A549 (cell line): ENCODE measurements around the gene ADCY2. TPM values are rescaled to one million over a fixed set of nuclear protein-coding genes. Genes with fewer than 3 reads are reported as not detected.

Experiments used
- ATAC-seq, 2 experiments: fragments of 200-7000 bp in 1 of 2; fragments of >200 bp in 1 of 2; cut with Nextera tagmentation in 1 of 2; cut with Tn5 transposase in 1 of 2; 3 replicates each; pipeline versions ENCODE4 v1.8.0 to v1.9.1; 2018 to 2020; ENCODE audit warnings: mild to moderate bottlenecking in 1 of 2, moderate library complexity in 1 of 2
- CTCF ChIA-PET: fragments of 300-600 bp; sonication (Branson Sonifier 250); formaldehyde crosslinking; extraction: SDS; loops from one replicate; lab custom pipeline; 2021; ENCODE audit warnings: antibody characterized with exemption, inconsistent platforms; lab: Yijun Ruan, JAX
- POLR2A ChIA-PET: fragments of 350-600 bp; formaldehyde crosslinking; extraction: SDS; loops from one replicate; lab custom pipeline; 2021; ENCODE audit warnings: antibody characterized with exemption, inconsistent platforms; lab: Yijun Ruan, JAX
- DNase-seq, 2 experiments: peaks; one replicate each; pipeline versions ENCODE4 v3.0.0 to v3.0.0-alpha.2; 2011 to 2016; ENCODE audit warnings: low read depth in 1 of 2, low spot score in 1 of 2
- FAIRE-seq: peaks from 2 replicates; lab custom pipeline; 2011; peaks lifted over from hg19 to GRCh38; lab: Jason Lieb, UNC
- H3K27ac ChIP-seq, 2 experiments: fragments of >200 bp; sonication (Bioruptor Twin); formaldehyde crosslinking; 3 replicates each; pipeline ENCODE4 v1.5.1; 2016 to 2017
- H3K4me1 ChIP-seq: fragments of >200 bp; sonication (Bioruptor Twin); formaldehyde crosslinking; 3 replicates; pipeline ENCODE4 v1.6.1; 2016
- H3K4me2 ChIP-seq: fragments of >200 bp; sonication (Bioruptor Twin); formaldehyde crosslinking; 3 replicates; pipeline ENCODE4 v1.6.1; 2016
- H3K4me3 ChIP-seq: fragments of >200 bp; sonication (Bioruptor Twin); formaldehyde crosslinking; 3 replicates; pipeline ENCODE4 v1.5.1; 2016
- H3K9me3 ChIP-seq: fragments of >200 bp; sonication (Bioruptor Twin); formaldehyde crosslinking; 3 replicates; pipeline ENCODE4 v1.6.1; 2016
- CEBPB ChIP-seq, 2 experiments: fragments of >200 bp in 1 of 2; sonication (Bioruptor Twin) in 1 of 2; formaldehyde crosslinking in 1 of 2; IDR thresholded peaks; 2 replicates each; pipeline ENCODE4 v1.6.1; 2012 to 2016
- FOXS1 ChIP-seq: fragments of 250-450 bp; sonication (Bioruptor Pico); IDR thresholded peaks from 2 replicates; pipeline ENCODE4 v1.5.0; 2020; ENCODE audit warnings: mild to moderate bottlenecking, moderate library complexity
- GATA3 ChIP-seq: IDR thresholded peaks from 2 replicates; pipeline ENCODE4 v1.6.1; 2012; ENCODE audit warnings: borderline replicate concordance
- HDAC2 ChIP-seq: fragments of 200-600 bp; sonication (generic); IDR thresholded peaks from 2 replicates; pipeline ENCODE4 v1.6.1; 2016
- HOXB13 ChIP-seq: fragments of 250-450 bp; sonication (Bioruptor Pico); IDR thresholded peaks from 2 replicates; pipeline ENCODE4 v1.5.0; 2020; ENCODE audit warnings: low read depth, mild to moderate bottlenecking, moderate library complexity
- HOXB5 ChIP-seq: fragments of 250-450 bp; sonication (Bioruptor Pico); IDR thresholded peaks from 2 replicates; pipeline ENCODE4 v1.5.0; 2020; ENCODE audit warnings: mild to moderate bottlenecking, moderate library complexity
- KDM1A ChIP-seq: fragments of 200-600 bp; sonication (generic); IDR thresholded peaks from 2 replicates; pipeline ENCODE4 v1.6.1; 2016; ENCODE audit warnings: low read depth, mild to moderate bottlenecking
- MAFK ChIP-seq: fragments of 450-650 bp; IDR thresholded peaks from 2 replicates; pipeline ENCODE4 v1.6.1; 2014; ENCODE audit not compliant: partially characterized antibody
- MAZ ChIP-seq: fragments of 150-350 bp; IDR thresholded peaks from 2 replicates; pipeline ENCODE4 v1.6.1; 2014; ENCODE audit warnings: antibody characterized with exemption, low read depth, low read length, borderline replicate concordance
- NFE2L2 ChIP-seq: fragments of 150-350 bp; conservative IDR thresholded peaks from 2 replicates; pipeline ENCODE4 v1.6.1; 2014; ENCODE audit warnings: low read length
- NPAS2 ChIP-seq: fragments of 250-450 bp; sonication (Bioruptor Pico); IDR thresholded peaks from 2 replicates; pipeline ENCODE4 v1.8.0; 2022; ENCODE audit warnings: mild to moderate bottlenecking, moderate library complexity, borderline replicate concordance
- NR3C1 ChIP-seq: fragments of >200 bp; sonication (Bioruptor Twin); formaldehyde crosslinking; IDR thresholded peaks from 3 replicates; pipeline ENCODE4 v1.6.1; 2017
- PHF8 ChIP-seq: fragments of 200-600 bp; sonication (generic); IDR thresholded peaks from 2 replicates; pipeline ENCODE4 v1.6.1; 2016; ENCODE audit warnings: low read depth, mild to moderate bottlenecking, antibody characterized with exemption, moderate library complexity, borderline replicate concordance
- POLR2A ChIP-seq: IDR thresholded peaks from 2 replicates; pipeline ENCODE4 v1.6.1; 2012; ENCODE audit warnings: mild to moderate bottlenecking, low read length
- POLR2AphosphoS2 ChIP-seq: conservative IDR thresholded peaks from 2 replicates; pipeline ENCODE4 v1.6.1; 2012; ENCODE audit warnings: low read length, improper control_type of control experiment, inconsistent platforms
- TFCP2L1 ChIP-seq: fragments of 250-450 bp; sonication (Bioruptor Pico); IDR thresholded peaks from 2 replicates; pipeline ENCODE4 v1.5.0; 2021; ENCODE audit warnings: mild to moderate bottlenecking
- ZC3H11A ChIP-seq: fragments of 450-650 bp; IDR thresholded peaks from 2 replicates; pipeline ENCODE4 v1.6.1; 2014; ENCODE audit warnings: antibody characterized with exemption, mild to moderate bottlenecking
- WGBS: methylation state at CpG from one replicate; pipeline ENCODE4 v1.1.6; 2017; ENCODE audit errors: missing lambda C conversion rate; 5-methylcytosine and 5-hydroxymethylcytosine counted together
- polyA plus RNA-seq, 4 experiments: library from polyadenylated mRNA; depleted of rRNA in 3 of 4; stranded (reverse); fragments of >200 nt; fragmentation: RNase III in 1 of 4; extraction: RNeasy Plus Mini Kit Qiagen cat#74134 plus additional on column Dnase treatment in 1 of 4; gene quantifications; 2 replicates in 3 of 4; 3 replicates in 1 of 4; pipeline ENCODE4 v1.2.3, GENCODE V29; 2011 to 2017
- TF ChIP-seq, protein P1 (sequence below): fragments of 150-350 bp; IDR thresholded peaks from 2 replicates; pipeline ENCODE4 v1.6.1; 2014; ENCODE audit warnings: low read depth, mild to moderate bottlenecking, low read length
- TF ChIP-seq, protein P2 (sequence below): fragments of >200 bp; sonication (Bioruptor Twin); formaldehyde crosslinking; IDR thresholded peaks from 3 replicates; pipeline ENCODE4 v1.6.1; 2016
- TF ChIP-seq, protein P3 (sequence below): fragments of 250-450 bp; sonication (Bioruptor Pico); IDR thresholded peaks from 2 replicates; pipeline ENCODE4 v1.5.0; 2020; ENCODE audit warnings: low read depth, mild to moderate bottlenecking, moderate library complexity
- TF ChIP-seq, protein P4 (sequence below): fragments of 200-600 bp; sonication (generic); IDR thresholded peaks from 2 replicates; pipeline ENCODE4 v1.6.1; 2016; ENCODE audit warnings: antibody characterized with exemption, mild to moderate bottlenecking, moderate library complexity

The ADCY2 gene
- polyA plus RNA-seq, 2 of the 4 experiments (the other 2 are of a cell fraction): not detected

DNA sequence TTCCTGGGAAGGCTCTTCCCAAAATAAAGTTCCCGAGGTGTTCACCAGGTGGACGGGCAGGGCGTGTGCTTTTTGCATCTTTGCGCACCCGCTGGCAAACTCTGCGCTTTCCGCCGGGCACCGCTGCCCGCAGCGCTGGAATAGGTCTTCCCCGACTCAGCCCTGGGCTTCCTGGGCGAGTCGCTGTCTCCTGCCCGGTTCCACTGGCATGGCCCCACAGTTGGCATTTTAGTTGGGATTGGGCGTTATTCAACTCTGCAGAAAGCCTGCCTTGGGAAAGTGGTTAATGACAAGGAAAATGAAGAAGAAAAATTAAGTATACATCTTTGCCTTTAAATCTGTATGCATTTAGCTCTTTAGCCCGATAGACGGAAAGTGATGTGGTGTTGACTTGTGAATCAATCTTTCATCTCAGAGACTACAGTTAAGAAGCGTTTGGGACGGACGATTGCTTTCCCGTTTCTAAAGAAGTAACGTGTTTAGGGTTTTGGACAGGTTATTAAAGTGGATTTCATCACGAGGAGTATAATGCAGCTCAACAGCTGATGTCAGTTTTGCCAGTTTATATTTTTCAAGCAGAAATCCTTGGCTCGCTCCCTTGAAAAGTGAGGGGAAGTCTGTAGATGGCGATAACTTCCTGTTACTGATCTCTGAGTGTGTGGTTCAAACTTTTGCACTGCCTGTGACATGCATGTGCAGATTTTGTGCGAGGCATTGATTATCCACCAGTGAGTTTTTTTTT lies 946 bp downstream of the ADCY2 start:
- TF ChIP-seq NPAS2 (CRISPR knock-in tag) (no peak), POLR2A (no peak), MAFK (no peak), TFCP2L1 (no peak), HOXB13 (CRISPR knock-in tag) (no peak), KDM1A (no peak), HOXB5 (CRISPR knock-in tag) (no peak), GATA3 (no peak), CEBPB (IDR thresholded peaks at IDR 0.05) (no peak)
- TF ChIP-seq, protein P1, sequence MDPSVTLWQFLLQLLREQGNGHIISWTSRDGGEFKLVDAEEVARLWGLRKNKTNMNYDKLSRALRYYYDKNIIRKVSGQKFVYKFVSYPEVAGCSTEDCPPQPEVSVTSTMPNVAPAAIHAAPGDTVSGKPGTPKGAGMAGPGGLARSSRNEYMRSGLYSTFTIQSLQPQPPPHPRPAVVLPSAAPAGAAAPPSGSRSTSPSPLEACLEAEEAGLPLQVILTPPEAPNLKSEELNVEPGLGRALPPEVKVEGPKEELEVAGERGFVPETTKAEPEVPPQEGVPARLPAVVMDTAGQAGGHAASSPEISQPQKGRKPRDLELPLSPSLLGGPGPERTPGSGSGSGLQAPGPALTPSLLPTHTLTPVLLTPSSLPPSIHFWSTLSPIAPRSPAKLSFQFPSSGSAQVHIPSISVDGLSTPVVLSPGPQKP: no peak
- H3K4me3 ChIP-seq: peak overlapping the region; percentile 41
- POLR2A ChIA-PET: no interaction called here
- no peaks in the 10 kb centered on the region for H3K4me1 ChIP-seq
- FAIRE-seq: no peak
- WGBS: 16% methylated on average over 27 of the region's 27 CpGs
- ATAC-seq: peak; percentile 21 to 40; a peak in 2 of 6 replicates
- no peak for DNase-seq
- H3K4me2 ChIP-seq: peak overlapping the region; percentile 82
- no peaks in the 10 kb centered on the region for H3K9me3 ChIP-seq
- H3K27ac ChIP-seq: no peak overlapping the region
- CTCF ChIA-PET: interaction anchor here (1.3 kb wide), 1 partner anchor 420 kb away, joined by 3 read pairs; no protein-coding TSS in a partner anchor

DNA sequence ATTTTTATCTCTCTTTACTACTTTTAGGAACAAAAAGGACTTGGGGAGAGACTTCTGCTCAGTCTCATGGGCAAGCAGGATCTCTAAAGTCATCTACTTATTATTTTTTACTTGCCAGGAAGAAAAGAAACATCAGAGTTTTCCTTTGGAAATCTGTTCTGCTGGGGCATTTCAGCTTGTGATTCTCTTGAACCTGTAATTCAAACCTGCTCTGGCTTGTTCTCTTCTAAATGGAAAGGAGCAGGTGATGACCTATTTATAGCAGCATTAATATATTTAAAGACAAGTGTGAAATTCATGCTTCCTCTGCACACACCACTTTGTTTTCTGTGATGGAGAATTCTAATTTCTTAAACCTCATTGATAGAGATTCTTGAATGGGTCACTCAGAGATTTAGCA lies 2.0 kb downstream of the ADCY2 start:
- no peak overlapping the region for H3K4me2 ChIP-seq
- no peak for FAIRE-seq
- H3K4me3 ChIP-seq: no peak overlapping the region
- TF ChIP-seq NFE2L2 (no peak), MAZ (no peak), NR3C1 (no peak)
- TF ChIP-seq, protein P2, sequence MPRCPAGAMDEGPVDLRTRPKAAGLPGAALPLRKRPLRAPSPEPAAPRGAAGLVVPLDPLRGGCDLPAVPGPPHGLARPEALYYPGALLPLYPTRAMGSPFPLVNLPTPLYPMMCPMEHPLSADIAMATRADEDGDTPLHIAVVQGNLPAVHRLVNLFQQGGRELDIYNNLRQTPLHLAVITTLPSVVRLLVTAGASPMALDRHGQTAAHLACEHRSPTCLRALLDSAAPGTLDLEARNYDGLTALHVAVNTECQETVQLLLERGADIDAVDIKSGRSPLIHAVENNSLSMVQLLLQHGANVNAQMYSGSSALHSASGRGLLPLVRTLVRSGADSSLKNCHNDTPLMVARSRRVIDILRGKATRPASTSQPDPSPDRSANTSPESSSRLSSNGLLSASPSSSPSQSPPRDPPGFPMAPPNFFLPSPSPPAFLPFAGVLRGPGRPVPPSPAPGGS: no peak
- no peak for ATAC-seq
- no peaks in the 10 kb centered on the region for H3K4me1 ChIP-seq
- no peaks in the 10 kb centered on the region for H3K9me3 ChIP-seq
- POLR2A ChIA-PET: no interaction called here
- DNase-seq: no peak
- CTCF ChIA-PET: interaction anchor here (1.3 kb wide), 1 partner anchor 419 kb away, joined by 3 read pairs; no protein-coding TSS in a partner anchor
- H3K27ac ChIP-seq: no peak overlapping the region

DNA sequence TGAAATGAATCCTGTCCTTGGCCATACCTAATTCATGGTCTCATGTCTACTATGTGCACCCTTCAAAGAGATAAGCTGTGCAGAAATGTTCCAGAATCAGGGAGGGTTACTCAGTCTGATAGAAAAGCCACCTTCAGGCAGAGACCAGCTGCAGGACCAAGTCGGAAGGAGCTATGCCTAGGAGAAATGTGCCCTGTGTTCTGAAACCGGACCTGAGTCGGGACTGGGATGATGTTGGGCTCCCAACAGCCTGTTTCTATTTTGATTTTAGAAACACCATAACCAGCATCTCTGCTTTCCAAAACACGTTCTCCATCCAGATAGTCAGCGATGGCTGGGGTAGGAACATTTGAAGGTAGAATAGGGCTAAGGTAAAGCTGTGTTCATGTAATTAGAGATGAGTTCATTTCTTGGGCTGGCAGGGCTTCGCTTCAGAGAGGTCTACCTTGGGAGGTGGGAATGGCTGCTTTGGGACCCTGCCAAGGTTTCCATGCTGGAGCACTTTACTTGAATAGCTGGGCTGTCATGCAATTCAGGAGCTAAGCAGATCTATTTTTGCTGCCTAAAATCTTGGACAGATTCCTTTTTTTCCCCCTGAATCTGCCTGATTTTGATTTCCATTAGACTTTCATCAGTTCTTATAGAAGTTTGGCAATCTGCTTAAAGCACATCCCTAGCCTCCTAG lies 2.8 kb downstream of the ADCY2 start:
- ChIA-PET POLR2A (no interaction called here), CTCF (no interaction called here)
- Histone ChIP-seq H3K4me3 (no peak overlapping the region), H3K27ac (no peak overlapping the region), H3K4me2 (no peak overlapping the region), H3K4me1 (no peaks in the 10 kb centered on the region), H3K9me3 (no peaks in the 10 kb centered on the region)
- no peak for DNase-seq
- WGBS: 21% methylated on average over 6 of the region's 6 CpGs
- FAIRE-seq: no peak
- no peak for ATAC-seq
- TF ChIP-seq CEBPB (IDR thresholded peaks at IDR 0.05): no peak
- TF ChIP-seq POLR2AphosphoS2: no peak
- TF ChIP-seq HOXB5 (CRISPR knock-in tag): no peak
- TF ChIP-seq ZC3H11A: no peak
- TF ChIP-seq HDAC2: no peak
- TF ChIP-seq, protein P3, sequence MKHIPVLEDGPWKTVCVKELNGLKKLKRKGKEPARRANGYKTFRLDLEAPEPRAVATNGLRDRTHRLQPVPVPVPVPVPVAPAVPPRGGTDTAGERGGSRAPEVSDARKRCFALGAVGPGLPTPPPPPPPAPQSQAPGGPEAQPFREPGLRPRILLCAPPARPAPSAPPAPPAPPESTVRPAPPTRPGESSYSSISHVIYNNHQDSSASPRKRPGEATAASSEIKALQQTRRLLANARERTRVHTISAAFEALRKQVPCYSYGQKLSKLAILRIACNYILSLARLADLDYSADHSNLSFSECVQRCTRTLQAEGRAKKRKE: no peak
- TF ChIP-seq, protein P1: no peak
- TF ChIP-seq, protein P2: no peak
- TF ChIP-seq FOXS1 (CRISPR knock-in tag): no peak
- no peak for TF ChIP-seq PHF8
- TF ChIP-seq, protein P4, sequence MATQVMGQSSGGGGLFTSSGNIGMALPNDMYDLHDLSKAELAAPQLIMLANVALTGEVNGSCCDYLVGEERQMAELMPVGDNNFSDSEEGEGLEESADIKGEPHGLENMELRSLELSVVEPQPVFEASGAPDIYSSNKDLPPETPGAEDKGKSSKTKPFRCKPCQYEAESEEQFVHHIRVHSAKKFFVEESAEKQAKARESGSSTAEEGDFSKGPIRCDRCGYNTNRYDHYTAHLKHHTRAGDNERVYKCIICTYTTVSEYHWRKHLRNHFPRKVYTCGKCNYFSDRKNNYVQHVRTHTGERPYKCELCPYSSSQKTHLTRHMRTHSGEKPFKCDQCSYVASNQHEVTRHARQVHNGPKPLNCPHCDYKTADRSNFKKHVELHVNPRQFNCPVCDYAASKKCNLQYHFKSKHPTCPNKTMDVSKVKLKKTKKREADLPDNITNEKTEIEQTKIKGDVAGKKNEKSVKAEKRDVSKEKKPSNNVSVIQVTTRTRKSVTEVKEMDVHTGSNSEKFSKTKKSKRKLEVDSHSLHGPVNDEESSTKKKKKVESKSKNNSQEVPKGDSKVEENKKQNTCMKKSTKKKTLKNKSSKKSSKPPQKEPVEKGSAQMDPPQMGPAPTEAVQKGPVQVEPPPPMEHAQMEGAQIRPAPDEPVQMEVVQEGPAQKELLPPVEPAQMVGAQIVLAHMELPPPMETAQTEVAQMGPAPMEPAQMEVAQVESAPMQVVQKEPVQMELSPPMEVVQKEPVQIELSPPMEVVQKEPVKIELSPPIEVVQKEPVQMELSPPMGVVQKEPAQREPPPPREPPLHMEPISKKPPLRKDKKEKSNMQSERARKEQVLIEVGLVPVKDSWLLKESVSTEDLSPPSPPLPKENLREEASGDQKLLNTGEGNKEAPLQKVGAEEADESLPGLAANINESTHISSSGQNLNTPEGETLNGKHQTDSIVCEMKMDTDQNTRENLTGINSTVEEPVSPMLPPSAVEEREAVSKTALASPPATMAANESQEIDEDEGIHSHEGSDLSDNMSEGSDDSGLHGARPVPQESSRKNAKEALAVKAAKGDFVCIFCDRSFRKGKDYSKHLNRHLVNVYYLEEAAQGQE: no peak
